HG03457 (cell line): ENCODE results near the gene KCTD2.
"Not testable (repeated sequence)": the region's sequence is repeated elsewhere in the genome, so short reads cannot be mapped to it uniquely, and the experiment has no call there.

Source experiments
- ATAC-seq: cut with Tn5 transposase; IDR thresholded peaks from one replicate; pipeline ENCODE4 v1.9.1; 2021; ENCODE audit warnings: moderate number of reproducible peaks; ENCODE audit not compliant: unreplicated experiment

KCTD2 gene

GRCh38 chr17:75046407-75047289 lies at the start of gene KCTD2, which contains the start of gene ATP5PD:
Gene KCTD2, plus strand, starts transcription at chr17:75047225. Its CDS starts 26 bp downstream, at chr17:75047251.
Gene ATP5PD, minus strand, starts transcription at chr17:75046969. Its CDS starts 4,319 bp downstream, at chr17:75042650.
- peak; percentile 87 for ATAC-seq

GRCh38 chr17:74998783-74999182 lies 48.2 kb upstream of the KCTD2 start:
- no peak for ATAC-seq

- ATAC-seq: no peak
Measured at GRCh38 chr17:74999523-74999922, 47.5 kb upstream of the KCTD2 start.

- no peak for ATAC-seq
Measured at GRCh38 chr17:75001915-75002843, 44.8 kb upstream of the KCTD2 start.

GRCh38 chr17:75003070-75003956 lies 43.7 kb upstream of the KCTD2 start:
- ATAC-seq: no peak

GRCh38 chr17:75003957-75004355 lies 43.1 kb upstream of the KCTD2 start:
- no peak for ATAC-seq

- ATAC-seq: no peak
Measured at GRCh38 chr17:75004371-75004770, 42.7 kb upstream of the KCTD2 start.

- ATAC-seq: no peak
Measured at GRCh38 chr17:75005291-75005690, 41.7 kb upstream of the KCTD2 start.

- not testable (repeated sequence) for ATAC-seq
Measured at GRCh38 chr17:75006084-75006483, 40.9 kb upstream of the KCTD2 start.

GRCh38 chr17:75006653-75007052 lies 40.4 kb upstream of the KCTD2 start:
- ATAC-seq: no peak

GRCh38 chr17:75008373-75008772 lies 38.7 kb upstream of the KCTD2 start:
- no peak for ATAC-seq

GRCh38 chr17:75009139-75009724 lies 37.8 kb upstream of the KCTD2 start:
- ATAC-seq: no peak

GRCh38 chr17:75010683-75011400 lies 36.2 kb upstream of the KCTD2 start:
- no peak for ATAC-seq

GRCh38 chr17:75011401-75012095 lies 35.5 kb upstream of the KCTD2 start:
- ATAC-seq: no peak

- ATAC-seq: no peak
Measured at GRCh38 chr17:75012096-75012345, 35.0 kb upstream of the KCTD2 start.

GRCh38 chr17:75012346-75013091 lies 34.5 kb upstream of the KCTD2 start, which contains the start of gene MRPL58:
Gene MRPL58, plus strand, starts transcription at chr17:75012670. Its CDS starts 17 bp downstream, at chr17:75012687.
- ATAC-seq: peak; percentile 70

GRCh38 chr17:75013092-75013559 lies 33.9 kb upstream of the KCTD2 start:
- no peak for ATAC-seq

GRCh38 chr17:75019146-75019545 lies 27.9 kb upstream of the KCTD2 start:
- no peak for ATAC-seq
